Ishikawa (cell line): ENCODE data around the gene RPRD1A.

Experiments
- CEBPB ChIP-seq: IDR thresholded peaks from 2 replicates; pipeline ENCODE4 v1.6.1; 2012
- CREB1 ChIP-seq: IDR thresholded peaks from 2 replicates; pipeline ENCODE4 v1.6.1; 2012; ENCODE audit warnings: low read depth
- EGR1 ChIP-seq: IDR thresholded peaks from 2 replicates; pipeline ENCODE4 v1.6.1; 2012
- EP300 ChIP-seq: IDR thresholded peaks from 2 replicates; pipeline ENCODE4 v1.6.1; 2012; ENCODE audit warnings: borderline replicate concordance
- NFIC ChIP-seq: IDR thresholded peaks from 2 replicates; pipeline ENCODE4 v1.6.1; 2012
- RAD21 ChIP-seq: IDR thresholded peaks from 2 replicates; pipeline ENCODE4 v1.6.1; 2012; ENCODE audit warnings: low read depth
- TAF1 ChIP-seq: IDR thresholded peaks from 2 replicates; pipeline ENCODE4 v1.6.1; 2012; ENCODE audit warnings: low read depth, mild to moderate bottlenecking
- TEAD4 ChIP-seq: IDR thresholded peaks from 2 replicates; pipeline ENCODE4 v1.6.1; 2012
- YY1 ChIP-seq: IDR thresholded peaks from 2 replicates; pipeline ENCODE4 v1.6.1; 2012; ENCODE audit warnings: low read depth
- ZBTB7A ChIP-seq: IDR thresholded peaks from 2 replicates; pipeline ENCODE4 v1.6.1; 2012; ENCODE audit warnings: low read depth
- TF ChIP-seq, protein P1 (sequence below): IDR thresholded peaks from 2 replicates; pipeline ENCODE4 v1.6.1; 2012; ENCODE audit warnings: low read depth, mild to moderate bottlenecking
- TF ChIP-seq, protein P2 (sequence below): IDR thresholded peaks from 2 replicates; pipeline ENCODE4 v1.6.1; 2012
- TF ChIP-seq, protein P3 (sequence below): IDR thresholded peaks from 2 replicates; pipeline ENCODE4 v1.6.1; 2012

DNA sequence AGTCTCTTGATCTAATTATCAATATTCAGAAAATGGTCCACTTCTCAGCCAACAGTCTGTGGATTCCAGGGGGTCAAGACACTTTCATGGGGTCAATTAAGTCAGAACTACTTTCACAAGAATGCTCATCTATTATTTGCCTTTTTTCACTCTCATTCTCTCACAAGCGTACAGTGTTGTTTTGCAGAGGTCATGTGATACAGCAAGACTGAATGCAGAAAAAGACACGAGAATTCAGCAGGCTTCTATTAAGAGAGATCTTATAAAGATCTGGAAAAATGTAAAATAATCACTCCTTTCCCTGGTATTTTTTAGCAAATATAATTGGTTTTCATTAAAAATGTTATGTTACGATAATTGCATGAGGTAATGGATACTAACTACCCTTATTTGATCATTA lies 8.7 kb downstream of the RPRD1A start:
- TF ChIP-seq TEAD4 (no peak), YY1 (no peak), NFIC (no peak), EP300 (no peak), CEBPB (no peak), RAD21 (no peak), ZBTB7A (no peak), CREB1 (no peak), EGR1 (no peak), TAF1 (no peak)
- TF ChIP-seq, protein P1, sequence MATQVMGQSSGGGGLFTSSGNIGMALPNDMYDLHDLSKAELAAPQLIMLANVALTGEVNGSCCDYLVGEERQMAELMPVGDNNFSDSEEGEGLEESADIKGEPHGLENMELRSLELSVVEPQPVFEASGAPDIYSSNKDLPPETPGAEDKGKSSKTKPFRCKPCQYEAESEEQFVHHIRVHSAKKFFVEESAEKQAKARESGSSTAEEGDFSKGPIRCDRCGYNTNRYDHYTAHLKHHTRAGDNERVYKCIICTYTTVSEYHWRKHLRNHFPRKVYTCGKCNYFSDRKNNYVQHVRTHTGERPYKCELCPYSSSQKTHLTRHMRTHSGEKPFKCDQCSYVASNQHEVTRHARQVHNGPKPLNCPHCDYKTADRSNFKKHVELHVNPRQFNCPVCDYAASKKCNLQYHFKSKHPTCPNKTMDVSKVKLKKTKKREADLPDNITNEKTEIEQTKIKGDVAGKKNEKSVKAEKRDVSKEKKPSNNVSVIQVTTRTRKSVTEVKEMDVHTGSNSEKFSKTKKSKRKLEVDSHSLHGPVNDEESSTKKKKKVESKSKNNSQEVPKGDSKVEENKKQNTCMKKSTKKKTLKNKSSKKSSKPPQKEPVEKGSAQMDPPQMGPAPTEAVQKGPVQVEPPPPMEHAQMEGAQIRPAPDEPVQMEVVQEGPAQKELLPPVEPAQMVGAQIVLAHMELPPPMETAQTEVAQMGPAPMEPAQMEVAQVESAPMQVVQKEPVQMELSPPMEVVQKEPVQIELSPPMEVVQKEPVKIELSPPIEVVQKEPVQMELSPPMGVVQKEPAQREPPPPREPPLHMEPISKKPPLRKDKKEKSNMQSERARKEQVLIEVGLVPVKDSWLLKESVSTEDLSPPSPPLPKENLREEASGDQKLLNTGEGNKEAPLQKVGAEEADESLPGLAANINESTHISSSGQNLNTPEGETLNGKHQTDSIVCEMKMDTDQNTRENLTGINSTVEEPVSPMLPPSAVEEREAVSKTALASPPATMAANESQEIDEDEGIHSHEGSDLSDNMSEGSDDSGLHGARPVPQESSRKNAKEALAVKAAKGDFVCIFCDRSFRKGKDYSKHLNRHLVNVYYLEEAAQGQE = no peak
- TF ChIP-seq, protein P2, sequence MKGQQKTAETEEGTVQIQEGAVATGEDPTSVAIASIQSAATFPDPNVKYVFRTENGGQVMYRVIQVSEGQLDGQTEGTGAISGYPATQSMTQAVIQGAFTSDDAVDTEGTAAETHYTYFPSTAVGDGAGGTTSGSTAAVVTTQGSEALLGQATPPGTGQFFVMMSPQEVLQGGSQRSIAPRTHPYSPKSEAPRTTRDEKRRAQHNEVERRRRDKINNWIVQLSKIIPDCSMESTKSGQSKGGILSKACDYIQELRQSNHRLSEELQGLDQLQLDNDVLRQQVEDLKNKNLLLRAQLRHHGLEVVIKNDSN = no peak
- TF ChIP-seq, protein P3, sequence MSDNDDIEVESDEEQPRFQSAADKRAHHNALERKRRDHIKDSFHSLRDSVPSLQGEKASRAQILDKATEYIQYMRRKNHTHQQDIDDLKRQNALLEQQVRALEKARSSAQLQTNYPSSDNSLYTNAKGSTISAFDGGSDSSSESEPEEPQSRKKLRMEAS = no peak
